ENCODE results near the gene ITGA1.

Gene ITGA1

DNA sequence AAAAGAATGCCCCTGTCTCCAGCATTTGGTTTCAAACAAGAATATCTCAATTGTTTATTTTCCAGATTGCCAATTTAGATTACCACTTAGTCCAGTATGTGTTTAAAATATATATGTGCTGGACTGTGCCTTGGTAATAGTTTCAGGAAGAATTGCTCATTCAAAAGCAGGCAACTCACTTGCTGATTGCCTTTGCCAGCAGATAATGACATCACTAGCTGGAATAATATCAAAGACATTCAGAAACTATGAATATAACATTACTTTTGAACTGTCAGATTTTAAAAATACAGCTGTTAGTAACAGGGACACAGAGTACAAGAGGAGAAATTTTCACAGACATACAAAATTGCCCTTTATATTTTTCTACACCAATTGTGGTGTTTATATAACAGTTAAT lies 105.4 kb downstream of the ITGA1 start:
- Mint-ChIP-seq H3K9me3 (no peaks in the 10 kb centered on the region), H3K27me3 (ENCODE audit: low read depth, poor library complexity) (no peaks in the 10 kb centered on the region), H3K36me3 (ENCODE audit: low read depth) (no peaks in the 10 kb centered on the region), H3K4me3 (no peak overlapping the region), H3K4me1 (peaks cover 22% of the 10 kb centered on the region), H3K27ac (no peak overlapping the region)
- DNase-seq: no peak
- TF ChIP-seq CTCF (IDR thresholded peaks at IDR 0.05): no peak

- Mint-ChIP-seq H3K4me3 (no peak overlapping the region), H3K9me3 (no peaks in the 10 kb centered on the region), H3K27ac (no peak overlapping the region), H3K27me3 (ENCODE audit: low read depth, poor library complexity) (no peaks in the 10 kb centered on the region), H3K4me1 (peaks cover 20% of the 10 kb centered on the region), H3K36me3 (ENCODE audit: low read depth) (no peaks in the 10 kb centered on the region)
- TF ChIP-seq CTCF (IDR thresholded peaks at IDR 0.05): no peak
- no peak for DNase-seq
Observed at GRCh38 chr5:52893863-52894262, 106.1 kb downstream of the ITGA1 start.

DNA sequence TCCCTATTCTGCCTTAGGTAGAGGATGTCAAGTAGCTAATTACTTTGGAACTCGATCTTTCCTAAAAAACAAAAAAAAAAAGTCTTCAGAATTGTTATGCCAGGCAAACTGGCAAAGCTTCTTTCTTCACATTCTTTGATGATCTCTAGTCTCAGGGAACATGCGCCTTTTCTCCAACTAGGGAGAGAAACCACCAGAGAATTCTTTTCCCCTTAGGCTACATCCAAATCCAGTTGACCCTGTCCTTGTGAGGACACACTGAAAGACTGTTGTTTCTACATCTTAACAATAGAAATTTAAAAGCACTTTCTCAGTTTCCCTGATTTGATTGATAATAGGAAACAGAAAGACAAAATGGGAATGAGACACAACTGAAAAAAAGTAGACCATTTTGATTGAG lies 106.7 kb downstream of the ITGA1 start:
- DNase-seq: no peak
- Mint-ChIP-seq H3K27me3 (ENCODE audit: low read depth, poor library complexity) (no peaks in the 10 kb centered on the region), H3K27ac (no peak overlapping the region), H3K36me3 (ENCODE audit: low read depth) (no peaks in the 10 kb centered on the region), H3K4me3 (no peak overlapping the region), H3K4me1 (peaks cover 20% of the 10 kb centered on the region), H3K9me3 (no peaks in the 10 kb centered on the region)
- no peak for TF ChIP-seq CTCF (IDR thresholded peaks at IDR 0.05)

GRCh38 chr5:52895075-52895474 lies 107.4 kb downstream of the ITGA1 start:
- no peak overlapping the region for H3K27ac Mint-ChIP-seq
- no peak for TF ChIP-seq CTCF (IDR thresholded peaks at IDR 0.05)
- no peak for DNase-seq
- H3K36me3 Mint-ChIP-seq (ENCODE audit: low read depth): no peaks in the 10 kb centered on the region
- H3K4me1 Mint-ChIP-seq: peaks cover 20% of the 10 kb centered on the region
- no peak overlapping the region for H3K4me3 Mint-ChIP-seq
- H3K27me3 Mint-ChIP-seq (ENCODE audit: low read depth, poor library complexity): no peaks in the 10 kb centered on the region
- H3K9me3 Mint-ChIP-seq: no peaks in the 10 kb centered on the region

- Mint-ChIP-seq H3K36me3 (ENCODE audit: low read depth) (no peaks in the 10 kb centered on the region), H3K27ac (no peak overlapping the region), H3K4me3 (no peak overlapping the region), H3K27me3 (ENCODE audit: low read depth, poor library complexity) (no peaks in the 10 kb centered on the region), H3K9me3 (no peaks in the 10 kb centered on the region), H3K4me1 (peaks cover 20% of the 10 kb centered on the region)
- TF ChIP-seq CTCF (IDR thresholded peaks at IDR 0.05): no peak
- DNase-seq: no peak
Observed at GRCh38 chr5:52895572-52896413, 108.1 kb downstream of the ITGA1 start.

All from nephron progenitor cell (in vitro differentiated cells).